ENCODE measurements around the gene CHERP. TPM values are rescaled to one million over a fixed set of nuclear protein-coding genes. Genes with fewer than 3 reads are reported as not detected.
A peak's percentile ranks its signal among the peaks of the same experiment; 100 is the strongest.

Gene CHERP
- total RNA-seq, 4 donors from 2014 or later: 8.1 to 15.5 (median 11.7) TPM

GRCh38 chr19:16581145-16581970 is 39.1 kb upstream of the CHERP start:
- no peak for TF ChIP-seq CTCF (IDR thresholded peaks at IDR 0.05)
- no peak for TF ChIP-seq POLR2A (IDR thresholded peaks at IDR 0.05)
- Histone ChIP-seq H3K4me1 (peaks cover 19 to 49% of the 10 kb centered on the region in 2 donors), H3K9me3 (no peaks in the 10 kb centered on the region), H3K36me3 (peaks cover 11 to 16% of the 10 kb centered on the region in 2 donors), H3K27ac (no peak overlapping the region), H3K4me3 (replicated peaks in 1 of 3) (no peak overlapping the region), H3K27me3 (no peaks in the 10 kb centered on the region)
- intact Hi-C loops (cut with DNase I): no loop called here
- WGBS, 2 donors: 65 to 83% methylated on average over 11 to 12 of the region's 12 CpGs
- DNase-seq: peak in 1 of 2 donors; percentile 39

GRCh38 chr19:16579381-16579780 is 37.1 kb upstream of the CHERP start:
- Histone ChIP-seq H3K36me3 (peaks cover 20 to 27% of the 10 kb centered on the region in 2 donors), H3K9me3 (no peaks in the 10 kb centered on the region), H3K4me1 (peaks cover 9 to 40% of the 10 kb centered on the region in 2 donors), H3K4me3 (replicated peaks in 1 of 3) (no peak overlapping the region), H3K27ac (no peak overlapping the region), H3K27me3 (no peaks in the 10 kb centered on the region)
- 89 to 92% methylated on average over 4 of the region's 4 CpGs for WGBS, 2 donors
- intact Hi-C loops (cut with DNase I): no loop called here
- no peak for DNase-seq
- TF ChIP-seq POLR2A (IDR thresholded peaks at IDR 0.05): no peak
- TF ChIP-seq CTCF (IDR thresholded peaks at IDR 0.05): no peak

- 83 to 89% methylated on average over 10 to 17 of the region's 17 CpGs for WGBS, 2 donors
- intact Hi-C loops (cut with DNase I): no loop called here
- DNase-seq: no peak
- no peak overlapping the region for H3K27ac ChIP-seq
- TF ChIP-seq POLR2A (IDR thresholded peaks at IDR 0.05) (no peak), CTCF (IDR thresholded peaks at IDR 0.05) (no peak)
- H3K4me1 ChIP-seq: peaks cover 12 to 36% of the 10 kb centered on the region in 2 donors
- peaks cover 20 to 27% of the 10 kb centered on the region in 2 donors for H3K36me3 ChIP-seq
- no peak overlapping the region for H3K4me3 ChIP-seq (replicated peaks in 1 of 3)
- H3K27me3 ChIP-seq: no peaks in the 10 kb centered on the region
- no peaks in the 10 kb centered on the region for H3K9me3 ChIP-seq
Observed at GRCh38 chr19:16577531-16577985, 35.3 kb upstream of the CHERP start.

- Histone ChIP-seq H3K4me3 (replicated peaks in 1 of 3) (no peak overlapping the region), H3K4me1 (peaks cover 12 to 30% of the 10 kb centered on the region in 2 donors), H3K36me3 (peaks cover 20 to 27% of the 10 kb centered on the region in 2 donors), H3K27ac (no peak overlapping the region), H3K9me3 (no peaks in the 10 kb centered on the region), H3K27me3 (no peaks in the 10 kb centered on the region)
- TF ChIP-seq POLR2A (IDR thresholded peaks at IDR 0.05) (no peak), CTCF (IDR thresholded peaks at IDR 0.05) (no peak)
- intact Hi-C loops (cut with DNase I): no loop called here
- no peak for DNase-seq
- 92 to 95% methylated on average over 32 of the region's 52 CpGs for WGBS, 2 donors
Observed at GRCh38 chr19:16576690-16577530, 34.7 kb upstream of the CHERP start.
